ENCODE data around the gene TUBA3C.

Gene TUBA3C

DNA sequence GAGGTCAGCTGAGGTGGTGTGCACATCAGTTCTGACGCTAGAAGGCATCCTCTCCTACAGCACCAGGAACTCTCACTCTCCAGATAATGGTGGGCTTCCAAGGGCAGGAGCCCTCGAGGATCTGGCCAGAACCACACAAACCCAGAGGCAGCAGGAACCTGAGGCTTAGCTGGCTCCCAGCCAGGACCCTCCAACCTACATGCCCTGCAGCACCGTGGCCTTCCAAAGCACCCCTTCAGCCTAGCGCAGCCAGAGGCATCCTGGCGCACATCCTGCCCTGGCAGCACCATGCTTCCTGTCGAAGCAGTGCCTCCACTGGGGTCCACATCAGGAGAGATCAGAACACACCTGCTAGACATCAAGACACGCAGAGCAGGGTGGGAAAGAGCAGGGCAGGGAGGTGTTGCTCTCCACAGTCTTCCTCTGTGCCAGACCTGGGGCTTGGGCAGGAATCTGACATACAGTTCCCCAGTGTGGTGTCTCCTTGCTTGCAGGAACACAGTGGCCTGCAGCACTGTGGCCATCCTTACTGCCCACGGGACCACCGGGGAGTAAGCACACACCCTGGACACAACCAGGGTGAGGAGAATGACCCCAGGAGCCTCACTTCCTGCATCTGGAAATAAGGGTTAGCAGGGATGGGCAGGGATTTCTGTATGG lies 21.7 kb downstream of the TUBA3C start:
- no peak for DNase-seq

GRCh38 chr13:19159181-19159580 lies 22.4 kb downstream of the TUBA3C start:
- no peak for DNase-seq

GRCh38 chr13:19158526-19159174 lies 23.0 kb downstream of the TUBA3C start:
- DNase-seq: no peak

- DNase-seq: no peak
These were observed 23.6 kb downstream of the TUBA3C start for GRCh38 chr13:19158006-19158405.

DNA sequence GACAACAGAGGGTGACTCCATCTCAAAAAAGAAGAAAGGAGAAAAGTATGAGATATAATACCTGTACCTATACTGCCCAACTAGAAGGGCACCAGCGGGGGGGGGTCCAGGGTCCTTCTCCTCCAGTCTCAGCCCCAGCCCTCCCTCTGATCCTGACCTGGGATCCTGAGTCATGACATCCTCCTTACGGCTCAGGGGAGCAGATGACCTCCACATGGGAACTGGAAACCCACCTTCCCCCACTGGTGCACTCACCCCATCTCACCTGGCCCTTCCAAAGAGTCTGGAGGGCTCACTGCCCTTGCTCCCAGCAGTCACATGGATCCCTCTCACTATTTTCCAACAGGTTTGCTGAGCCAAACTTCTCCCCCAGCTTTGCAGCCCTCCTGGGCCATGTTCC lies 24.2 kb downstream of the TUBA3C start:
- no peak for DNase-seq

- no peak for DNase-seq
These were observed 25.4 kb downstream of the TUBA3C start for GRCh38 chr13:19156013-19156825.

GRCh38 chr13:19155321-19155861 lies 26.2 kb downstream of the TUBA3C start:
- peak; percentile 28 for DNase-seq

DNA sequence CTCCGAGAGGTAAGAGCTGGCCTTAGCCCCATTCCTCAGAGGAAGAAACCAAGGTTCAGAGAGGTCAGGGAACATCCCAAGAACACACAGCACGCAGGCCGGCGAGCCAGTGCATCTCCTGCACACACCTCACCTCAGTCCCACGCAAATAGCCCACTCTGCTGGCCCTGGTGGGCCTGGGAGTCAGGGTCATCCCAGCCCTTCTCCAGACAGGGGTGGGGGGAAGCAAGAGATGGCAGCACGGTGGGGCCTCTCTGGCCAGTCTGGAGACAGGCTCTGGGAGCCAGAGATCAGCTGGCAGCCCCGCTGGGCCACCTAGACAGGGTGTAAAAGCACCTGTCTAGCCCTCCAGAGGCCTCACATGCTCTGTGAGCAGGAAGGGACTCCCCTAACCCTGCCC lies 26.8 kb downstream of the TUBA3C start:
- no peak for DNase-seq

DNA sequence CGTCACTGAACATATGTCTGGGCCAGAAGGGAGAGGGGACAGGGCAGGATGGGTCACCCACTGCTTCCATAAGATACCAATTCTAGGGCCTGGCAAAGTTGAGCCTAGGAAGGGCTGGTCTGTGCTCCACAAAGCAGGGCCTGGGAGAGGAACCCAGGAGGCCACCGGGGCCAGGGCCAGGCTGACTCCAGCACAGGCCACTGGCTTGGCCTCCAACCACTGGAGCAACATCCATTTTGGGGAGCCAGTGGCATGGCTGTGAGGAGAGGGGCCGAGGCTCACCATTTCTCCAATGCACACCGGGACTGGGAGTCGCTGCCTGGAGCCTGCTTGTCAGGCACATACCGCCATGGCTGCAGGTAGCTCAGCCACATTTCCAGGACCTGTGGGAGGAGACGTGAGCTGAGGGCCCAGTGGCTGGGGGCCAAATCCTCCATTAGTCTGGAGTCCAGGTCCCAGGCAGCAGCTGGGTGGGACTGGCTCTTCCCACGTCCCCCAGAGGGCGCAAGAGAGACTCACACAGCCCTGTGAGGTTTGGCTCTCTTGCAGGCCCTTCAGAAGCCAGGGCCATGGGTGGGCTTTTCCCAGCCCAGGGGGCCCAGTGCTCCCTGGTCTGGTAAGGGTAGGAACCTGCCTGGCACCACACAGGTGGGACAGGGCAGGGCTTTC lies 27.7 kb downstream of the TUBA3C start:
- peak; percentile 24 for DNase-seq

DNA sequence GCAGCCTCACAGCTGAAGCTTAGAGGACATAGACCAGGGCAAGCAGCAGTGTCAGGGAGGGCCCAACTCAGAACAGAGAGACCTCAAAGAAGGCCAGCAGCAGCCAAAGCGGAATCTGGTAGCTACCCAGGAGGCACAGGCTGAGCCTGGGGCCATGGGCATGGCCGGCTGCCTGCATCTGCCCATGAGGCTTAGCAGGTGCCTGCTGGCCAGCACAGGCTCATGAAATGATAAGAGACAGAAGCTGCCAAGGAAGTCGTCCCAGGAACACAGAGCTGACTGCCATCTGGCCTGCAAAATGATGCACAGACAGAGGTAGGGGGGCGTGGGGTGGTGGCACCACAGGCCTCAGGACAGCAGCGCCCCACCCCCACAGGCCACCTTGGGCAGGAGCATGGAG lies 29.2 kb downstream of the TUBA3C start:
- no peak for DNase-seq

- DNase-seq: no peak
These were observed 29.9 kb downstream of the TUBA3C start for GRCh38 chr13:19151581-19152263.

GRCh38 chr13:19150712-19151228 lies 30.9 kb downstream of the TUBA3C start:
- DNase-seq: no peak

DNA sequence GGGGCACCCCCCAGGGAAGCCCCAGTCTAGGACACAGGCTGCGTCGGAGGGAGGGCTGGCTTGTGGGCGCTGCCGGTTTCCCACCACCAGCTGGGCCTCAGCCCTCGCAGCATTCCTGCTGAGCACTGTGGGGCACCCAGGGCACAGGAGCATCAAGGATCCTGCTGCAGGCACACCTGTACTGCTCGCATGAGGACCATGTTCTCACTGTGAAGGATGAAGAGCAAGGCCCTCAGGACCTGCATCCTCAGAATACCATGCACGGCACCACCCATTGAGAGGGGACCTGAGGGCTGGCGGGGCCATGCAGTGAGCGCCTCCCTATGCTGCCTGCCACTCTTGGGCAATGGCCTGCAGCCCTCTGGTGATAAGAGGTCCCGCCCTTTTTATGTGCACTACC lies 31.4 kb downstream of the TUBA3C start:
- no peak for DNase-seq

DNA sequence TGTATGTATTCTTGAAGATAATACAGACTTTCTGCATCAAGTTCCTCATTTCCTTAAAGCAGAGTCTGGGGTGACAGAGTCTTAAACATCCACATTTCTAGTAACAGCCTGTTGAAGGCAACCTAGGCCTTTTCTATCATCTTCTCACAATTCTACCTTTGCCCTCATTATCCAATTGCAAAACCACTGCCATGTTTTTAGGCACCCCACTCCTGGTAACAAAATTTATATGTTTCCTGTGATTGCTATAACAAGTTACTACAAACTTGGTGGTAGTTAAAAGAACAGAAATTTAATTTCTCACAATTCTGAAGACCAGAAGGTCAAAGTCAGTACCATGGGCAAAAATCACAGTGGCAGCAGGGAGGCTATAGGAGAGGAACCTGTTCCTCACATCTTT lies 33.1 kb downstream of the TUBA3C start:
- no peak for DNase-seq

Data from KG1 (cell line).